ENCODE data around the gene NDUFB11.

Gene NDUFB11

DNA sequence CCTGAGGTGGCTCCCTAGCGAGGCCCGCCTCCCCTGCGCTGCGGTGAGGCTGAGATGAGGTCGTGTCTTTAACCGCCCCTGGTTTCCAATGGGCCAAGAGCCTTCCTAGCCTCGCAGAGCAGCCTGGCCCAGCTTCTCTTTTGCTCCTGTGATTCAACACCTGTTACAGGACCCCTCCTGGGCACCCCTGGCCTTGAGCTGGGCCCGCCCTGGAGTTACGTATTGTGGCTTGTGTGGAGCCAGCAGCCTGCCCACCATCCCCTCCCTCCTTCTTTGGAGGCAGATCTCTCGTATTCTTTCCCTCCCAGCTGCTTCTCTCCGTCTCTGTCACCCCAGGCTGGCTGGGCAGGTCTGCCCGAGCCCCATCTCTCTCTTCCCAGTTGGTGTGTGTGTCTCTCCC is 29.9 kb upstream of the NDUFB11 start:
- FAIRE-seq, result no peak

DNA sequence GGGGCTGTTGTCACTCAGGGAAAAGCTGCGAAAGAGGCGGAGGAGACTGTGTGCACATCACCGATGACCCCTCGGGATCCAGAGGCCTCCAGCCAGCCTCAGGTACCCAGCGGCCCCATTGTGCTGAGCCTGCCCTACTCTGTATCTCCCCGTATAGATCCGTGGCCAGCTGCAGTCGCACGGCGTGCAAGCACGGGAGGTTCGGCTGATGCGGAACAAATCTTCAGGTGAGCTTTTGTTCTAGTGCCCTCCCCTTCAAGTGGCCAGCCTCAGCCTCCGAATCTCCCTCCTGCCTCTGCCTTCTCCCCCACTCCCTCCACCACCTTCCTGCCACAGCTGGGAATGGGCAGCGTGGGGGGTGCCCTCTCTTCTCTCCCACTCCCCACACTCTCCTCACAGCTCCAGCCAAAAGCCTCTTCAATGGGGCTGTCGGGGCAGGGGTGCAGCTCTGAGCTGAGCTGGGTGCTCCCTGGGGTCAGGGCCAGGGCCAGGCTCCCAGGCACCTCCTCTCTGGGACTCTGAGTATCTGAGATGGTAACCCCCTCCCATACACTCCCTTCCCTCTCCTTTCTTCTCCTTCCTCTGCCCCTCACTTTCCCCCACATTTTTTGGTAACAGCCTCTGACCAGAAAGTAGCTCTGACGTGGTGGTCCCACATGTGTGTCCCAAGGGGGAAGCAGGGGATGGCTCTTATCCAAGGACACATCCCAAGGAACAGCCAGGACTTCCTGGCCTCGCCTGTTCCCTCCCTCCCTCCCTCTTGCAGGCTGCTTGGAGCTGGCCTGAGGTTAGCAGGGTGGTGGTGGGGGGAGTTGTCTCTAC is 28.7 kb upstream of the NDUFB11 start:
- FAIRE-seq, result no peak

DNA sequence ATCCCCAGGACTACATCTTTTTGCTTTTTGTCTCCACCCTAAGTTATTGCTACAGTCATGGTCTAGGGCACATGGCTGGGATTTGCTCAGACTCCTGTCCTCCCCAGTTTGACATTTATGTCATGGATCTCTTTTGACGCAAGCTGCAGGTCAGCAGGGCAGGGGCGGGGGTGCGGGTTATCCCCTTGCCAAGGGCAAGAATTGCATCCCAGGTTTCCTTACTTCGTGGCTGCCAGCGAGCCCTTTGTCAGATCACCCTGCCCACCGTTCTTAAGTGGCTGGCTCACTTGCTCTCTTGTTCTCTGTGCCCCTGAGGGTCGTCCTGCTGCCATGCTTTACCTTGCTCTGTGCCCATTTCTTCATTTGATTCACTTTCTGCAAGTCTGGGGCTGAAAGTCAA is 28.0 kb upstream of the NDUFB11 start:
- FAIRE-seq, result no peak

DNA sequence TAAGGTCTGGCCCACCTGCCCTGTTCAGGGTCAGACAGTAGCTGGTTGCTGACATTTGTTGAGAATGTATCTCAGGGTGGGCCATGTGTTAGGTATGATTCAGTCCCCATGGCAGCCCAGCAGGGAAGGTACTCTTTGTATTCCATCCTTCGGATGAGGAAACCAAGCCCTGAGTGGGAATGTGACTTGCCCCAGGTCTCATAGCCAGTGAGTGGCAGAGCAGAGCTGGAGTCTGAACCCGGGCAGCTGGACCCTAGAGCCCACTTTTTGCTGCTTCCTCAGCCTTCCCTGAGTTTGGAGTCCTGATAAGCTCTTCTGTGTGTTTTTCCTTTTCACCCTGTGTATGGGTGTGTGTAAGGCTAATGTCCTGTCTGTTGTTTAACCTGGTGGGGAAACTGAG is 27.5 kb upstream of the NDUFB11 start:
- no peak for FAIRE-seq

DNA sequence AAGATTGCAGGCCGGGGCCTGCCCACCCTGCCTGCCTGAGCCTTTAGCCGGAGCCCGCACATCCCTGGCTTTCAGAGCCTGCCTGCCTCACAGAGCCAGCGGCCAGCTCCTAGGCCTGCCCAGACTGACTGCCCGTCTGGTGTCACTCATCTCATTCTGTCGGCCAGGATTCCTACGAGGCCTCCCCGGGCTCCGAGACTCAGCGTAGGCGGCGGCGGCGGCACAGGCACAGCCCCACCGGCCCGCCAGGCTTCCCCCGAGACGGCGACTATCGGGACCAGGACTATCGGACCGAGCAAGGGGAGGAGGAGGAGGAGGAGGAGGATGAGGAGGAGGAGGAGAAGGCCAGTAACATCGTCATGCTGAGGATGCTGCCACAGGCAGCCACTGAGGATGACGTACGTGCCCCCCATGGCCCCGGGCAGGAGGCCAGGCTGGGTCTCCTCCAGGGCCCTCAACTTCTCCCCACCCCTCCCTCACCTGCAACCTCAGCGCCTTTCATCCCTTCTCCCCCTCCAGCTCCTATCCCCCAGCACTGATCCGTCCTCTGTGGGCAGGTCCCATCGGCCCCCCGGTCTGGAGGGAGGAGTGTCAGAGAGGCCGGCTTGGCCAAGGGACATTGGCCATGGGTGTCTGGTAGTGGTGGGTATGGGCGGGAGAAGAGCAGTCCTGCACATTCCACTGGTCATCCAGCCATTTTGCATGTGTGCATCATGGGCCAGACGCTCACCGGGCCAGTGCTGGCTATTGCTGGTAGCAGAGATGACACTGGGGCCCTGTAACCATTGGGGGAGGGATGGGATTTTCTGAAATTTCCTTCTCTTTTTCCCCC is 26.6 kb upstream of the NDUFB11 start:
- no peak for FAIRE-seq

DNA sequence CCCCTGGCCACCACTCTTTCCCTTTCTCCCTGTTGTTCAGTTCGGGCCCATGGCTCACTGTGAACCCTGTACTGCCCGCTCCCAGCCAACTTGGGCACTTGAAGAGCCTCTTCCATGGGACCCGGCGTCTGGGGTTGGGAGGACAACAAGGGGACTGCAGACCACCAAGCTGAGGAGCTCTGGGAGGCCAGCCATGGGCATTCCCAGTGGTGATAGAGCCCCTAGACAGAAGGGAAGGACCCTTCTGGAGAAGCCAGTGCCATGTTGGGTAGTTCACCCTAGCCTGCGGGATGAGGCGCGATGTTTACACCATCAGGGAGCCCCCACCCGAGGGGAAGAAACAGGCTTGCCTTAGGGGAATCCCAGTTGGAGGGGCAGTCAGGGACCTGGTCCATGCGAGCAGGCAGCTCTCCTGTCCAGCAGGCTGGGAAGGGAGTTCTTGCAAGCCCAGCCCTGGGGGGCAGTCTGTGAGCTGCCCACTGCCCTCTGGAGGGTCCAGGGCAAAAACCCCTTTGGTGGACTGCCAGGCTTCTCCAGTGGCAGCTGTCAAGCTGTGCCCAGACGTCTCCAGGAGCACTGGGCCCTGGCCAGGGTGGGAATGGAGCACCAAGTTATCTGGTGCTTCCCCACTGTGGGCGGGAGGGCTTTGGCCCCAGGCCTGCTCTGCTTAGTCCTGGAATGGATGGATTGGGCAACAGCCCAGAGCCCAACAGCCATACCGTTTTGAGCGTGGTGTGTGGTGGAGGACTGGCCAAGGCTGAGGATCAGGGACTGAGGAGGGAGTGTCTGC is 25.4 kb upstream of the NDUFB11 start:
- no peak for FAIRE-seq

DNA sequence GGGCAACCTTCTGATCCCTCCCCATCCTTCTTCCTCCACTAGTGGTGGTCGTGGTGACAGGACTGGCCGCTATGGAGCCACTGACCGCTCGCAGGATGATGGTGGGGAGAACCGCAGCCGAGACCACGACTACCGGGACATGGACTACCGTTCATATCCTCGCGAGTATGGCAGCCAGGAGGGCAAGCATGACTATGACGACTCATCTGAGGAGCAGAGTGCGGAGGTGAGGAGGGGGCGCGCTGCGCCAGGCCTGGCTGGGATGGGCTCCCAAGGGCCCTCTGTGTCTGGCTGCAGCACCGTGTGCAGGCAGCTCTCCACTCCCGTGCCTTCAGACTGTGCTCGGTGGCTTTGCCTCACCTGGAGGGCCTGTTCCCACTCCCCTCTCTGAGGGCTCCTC is 24.8 kb upstream of the NDUFB11 start:
- no peak for FAIRE-seq

DNA sequence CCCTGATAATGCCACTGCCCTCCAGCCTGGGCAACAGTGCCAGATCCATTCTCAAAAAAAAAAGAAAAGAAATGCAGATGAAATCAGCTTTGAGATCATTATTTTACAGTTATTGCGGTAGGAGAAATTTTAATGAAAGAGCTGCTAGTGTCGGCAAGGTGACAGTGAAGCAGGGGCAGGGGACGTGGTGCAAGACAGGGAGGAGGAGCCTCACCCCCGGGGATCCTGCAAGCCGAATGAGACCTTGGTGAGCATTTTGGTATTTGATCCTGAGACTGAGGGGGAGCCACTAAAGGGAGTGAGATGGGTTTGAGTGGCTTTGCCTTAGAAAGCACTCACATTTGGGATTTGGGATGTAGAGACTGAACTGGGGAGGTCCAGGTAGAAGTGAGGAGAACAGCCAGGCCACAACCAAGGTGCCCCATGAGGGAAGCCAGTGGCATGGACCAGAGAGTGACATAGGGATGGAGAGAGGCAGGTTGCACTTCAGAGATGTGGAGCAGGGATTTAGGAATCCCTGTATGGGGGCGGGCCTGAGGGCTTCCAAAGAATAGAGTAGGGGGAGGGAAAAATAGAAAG is 24.1 kb upstream of the NDUFB11 start:
- FAIRE-seq, result no peak

DNA sequence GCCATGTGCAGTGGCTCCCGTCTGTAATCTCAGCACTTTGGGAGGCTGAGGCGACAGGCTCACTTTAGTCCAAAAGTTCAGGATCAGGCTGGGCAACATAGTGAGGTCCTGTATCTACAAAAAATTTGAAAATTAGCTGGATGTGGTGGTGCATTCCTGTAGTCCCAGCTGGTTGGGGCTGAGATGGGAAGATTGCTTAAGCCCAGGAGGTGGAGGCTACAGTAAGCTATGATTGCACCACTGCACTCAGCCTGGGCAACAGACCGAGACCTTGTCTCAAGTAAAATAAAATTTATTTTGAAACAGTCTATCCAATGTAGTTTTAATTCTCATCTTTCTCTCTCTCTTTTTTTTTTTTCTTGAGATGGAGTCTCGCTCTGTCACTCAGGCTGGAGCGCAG is 21.6 kb upstream of the NDUFB11 start:
- no peak for FAIRE-seq

DNA sequence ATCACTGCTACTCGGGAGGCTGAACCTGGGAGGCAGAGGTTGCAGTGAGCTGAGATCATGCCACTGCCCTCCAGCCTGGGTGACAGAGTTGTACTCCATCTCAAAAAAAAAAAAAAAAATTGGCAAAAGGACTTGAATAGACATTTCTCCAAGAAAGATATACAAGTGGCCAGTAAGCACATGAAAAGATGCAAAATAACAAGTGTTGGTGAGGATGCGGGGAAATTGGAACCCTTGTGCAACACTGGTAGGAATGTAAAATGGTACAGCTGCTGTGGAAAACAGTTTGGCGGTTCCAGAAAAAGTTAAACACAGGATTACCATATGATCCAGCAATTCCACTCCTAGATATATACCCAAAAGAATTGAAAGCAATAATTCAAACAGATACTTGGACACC is 19.9 kb upstream of the NDUFB11 start:
- FAIRE-seq, result no peak

DNA sequence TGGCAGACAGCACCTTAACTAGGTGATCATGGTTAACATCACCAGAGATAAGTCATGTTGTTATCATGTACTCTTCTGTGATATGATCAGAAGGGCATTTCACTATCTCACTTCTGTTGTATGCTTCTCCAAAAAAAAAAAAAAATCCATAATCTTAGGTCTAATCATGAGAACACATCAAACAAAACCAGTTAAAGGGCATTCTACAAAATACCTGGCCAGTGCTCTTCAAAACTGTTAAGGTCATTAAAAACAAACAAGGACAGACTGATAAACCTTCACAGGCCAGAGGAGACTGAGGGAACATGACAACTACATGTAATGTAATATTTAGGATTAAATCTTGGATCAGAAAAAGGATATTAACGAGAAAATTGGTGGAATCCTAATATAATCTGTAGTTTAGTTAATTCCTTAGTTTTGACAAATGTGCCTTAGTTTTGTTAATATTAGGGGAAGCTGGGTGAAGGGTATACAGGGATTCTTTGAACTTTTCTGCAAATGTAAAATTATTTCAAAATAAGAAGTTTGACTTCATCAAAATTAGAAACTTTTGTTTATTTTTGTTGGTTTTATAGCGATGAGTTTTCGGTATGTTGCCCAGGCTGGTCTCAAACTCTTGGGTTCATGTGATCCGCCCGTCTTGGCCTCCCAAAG is 18.6 kb upstream of the NDUFB11 start:
- FAIRE-seq, result no peak

DNA sequence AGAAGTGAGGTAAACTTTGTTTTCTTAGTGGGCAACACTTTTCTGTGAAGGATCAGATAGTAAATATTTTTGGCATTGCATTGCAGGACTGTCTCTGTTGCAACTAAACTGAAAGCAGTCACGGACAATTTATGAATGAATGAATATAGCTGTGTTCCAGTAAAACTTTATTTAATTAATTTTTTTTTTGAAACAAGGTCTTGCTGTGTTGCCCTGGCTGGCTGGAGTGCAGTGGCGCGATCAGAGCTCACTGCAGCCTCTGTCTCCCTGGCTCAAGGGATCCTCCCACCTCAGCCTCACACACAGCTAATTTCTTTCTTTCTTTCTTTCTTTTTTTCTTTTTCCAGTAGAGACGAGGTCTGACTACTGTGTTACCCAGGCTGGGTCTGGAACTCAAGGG is 16.3 kb upstream of the NDUFB11 start:
- no peak for FAIRE-seq

DNA sequence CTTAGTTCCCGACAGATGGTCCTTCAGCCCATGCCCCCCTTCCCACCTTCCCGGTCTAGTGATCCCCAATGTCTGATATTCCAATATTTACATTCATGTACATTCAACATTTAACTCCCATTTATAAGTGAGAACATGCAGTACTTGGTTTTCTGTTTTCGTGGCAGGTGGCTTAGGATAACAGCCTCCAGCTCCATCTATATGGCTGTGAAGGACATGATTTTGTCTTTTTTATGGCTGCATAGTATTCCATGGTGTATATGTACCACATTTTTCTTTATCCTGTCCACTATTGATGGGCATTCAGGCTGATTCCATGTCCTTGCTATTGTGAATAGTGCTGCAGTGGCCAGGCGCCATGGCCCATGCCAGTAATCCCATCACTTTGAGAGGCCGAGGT is 14.3 kb upstream of the NDUFB11 start:
- no peak for FAIRE-seq

DNA sequence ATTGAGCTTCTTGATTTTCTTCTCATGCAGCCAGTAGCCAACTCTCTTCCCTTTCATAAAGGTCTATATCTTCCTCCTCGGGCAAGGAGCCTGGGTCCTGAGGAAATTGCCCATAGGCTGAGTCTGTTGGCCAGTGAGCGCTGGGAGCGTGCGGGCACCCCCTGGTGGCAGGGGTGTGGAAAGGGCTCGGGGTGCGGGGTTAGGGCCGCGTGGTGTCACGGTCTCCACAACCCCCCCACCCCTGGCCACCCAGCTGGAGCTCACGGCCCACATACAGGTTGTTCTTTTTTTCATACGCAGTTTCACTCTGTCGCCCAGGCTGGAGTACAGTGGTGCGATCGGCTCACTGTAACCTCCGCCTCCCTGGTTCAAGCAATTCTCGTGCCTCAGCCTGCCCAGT is 13.6 kb upstream of the NDUFB11 start:
- FAIRE-seq, result no peak

DNA sequence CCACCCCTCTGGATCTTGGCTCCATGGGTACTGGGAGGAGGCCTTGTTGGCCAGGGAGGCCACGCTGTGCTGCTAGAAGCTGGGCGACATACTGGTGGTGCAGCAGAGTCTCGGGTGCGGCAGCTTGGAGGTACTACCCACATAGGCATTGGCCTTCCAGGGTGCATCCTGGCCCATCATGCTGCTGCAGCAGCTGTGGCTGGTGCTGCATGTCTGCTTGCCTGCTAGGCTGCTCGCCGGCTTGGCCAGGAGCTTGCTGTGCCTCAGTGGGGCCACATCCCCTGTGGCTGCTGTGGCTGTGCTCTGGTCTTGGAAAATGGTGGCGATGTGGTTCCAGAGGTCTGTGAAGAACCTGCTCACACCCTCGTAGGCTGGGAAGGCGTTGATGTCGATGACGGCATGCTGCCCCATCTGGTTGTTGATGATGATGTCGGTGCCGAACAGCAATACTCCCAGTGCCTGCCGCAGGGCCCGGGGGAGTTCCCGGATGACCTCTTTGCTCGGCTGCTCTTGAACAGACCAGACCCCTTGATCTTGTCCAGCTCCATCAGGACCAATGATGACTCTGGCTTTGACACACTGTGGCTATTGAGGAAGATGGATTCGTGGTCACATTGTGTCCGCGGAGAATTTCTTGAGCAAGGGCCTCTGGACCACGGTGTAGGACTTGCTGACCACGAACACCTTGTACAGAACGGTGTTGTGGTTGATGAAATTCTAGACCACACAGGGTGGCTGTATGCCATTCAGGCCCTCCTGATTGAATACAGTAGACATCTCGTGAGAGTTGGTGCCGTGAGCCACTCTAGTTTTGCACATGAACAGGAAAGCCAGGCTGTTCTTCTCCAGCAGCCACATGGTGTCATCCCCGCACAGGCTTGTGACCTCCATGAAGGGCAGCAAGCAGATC is 12.4 kb upstream of the NDUFB11 start:
- FAIRE-seq, result no peak

DNA sequence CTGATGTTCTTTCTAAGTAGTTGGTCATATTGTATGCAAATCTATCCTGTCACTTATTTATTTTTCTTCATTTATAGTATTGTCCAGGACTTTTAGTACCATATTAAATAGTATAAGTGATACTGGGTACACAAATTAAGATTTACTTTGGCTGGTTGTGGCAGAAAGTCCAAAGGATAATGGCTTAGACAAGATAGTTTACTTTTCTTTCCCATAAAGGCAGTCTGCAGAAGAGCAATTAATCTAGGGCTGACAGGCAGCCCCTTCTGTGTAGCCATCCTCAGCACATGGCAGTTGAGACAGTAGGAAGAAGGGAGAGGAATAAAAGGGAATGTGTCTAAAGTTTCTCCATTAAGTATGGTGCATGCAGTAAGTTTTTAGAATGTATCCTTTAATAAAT is 6.9 kb upstream of the NDUFB11 start:
- no peak for FAIRE-seq

DNA sequence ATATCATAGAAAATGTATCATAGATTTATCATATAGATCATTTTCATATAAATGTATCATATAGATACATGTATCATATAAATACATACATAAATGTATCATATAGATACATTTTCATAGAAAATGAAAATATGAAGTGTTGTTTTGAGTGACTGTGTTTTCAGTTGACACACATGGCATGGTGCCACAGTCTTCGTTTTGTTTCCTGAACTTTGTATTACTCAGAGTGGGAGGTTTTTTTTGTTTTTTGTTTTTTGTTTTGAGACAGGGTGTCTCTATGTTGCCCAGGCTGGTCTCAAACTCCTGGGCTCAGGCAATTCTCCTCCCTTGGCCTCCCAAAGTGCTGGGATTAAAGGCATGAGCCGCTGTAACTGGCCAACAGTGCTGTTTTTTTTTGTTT is 4.4 kb upstream of the NDUFB11 start:
- no peak for FAIRE-seq

DNA sequence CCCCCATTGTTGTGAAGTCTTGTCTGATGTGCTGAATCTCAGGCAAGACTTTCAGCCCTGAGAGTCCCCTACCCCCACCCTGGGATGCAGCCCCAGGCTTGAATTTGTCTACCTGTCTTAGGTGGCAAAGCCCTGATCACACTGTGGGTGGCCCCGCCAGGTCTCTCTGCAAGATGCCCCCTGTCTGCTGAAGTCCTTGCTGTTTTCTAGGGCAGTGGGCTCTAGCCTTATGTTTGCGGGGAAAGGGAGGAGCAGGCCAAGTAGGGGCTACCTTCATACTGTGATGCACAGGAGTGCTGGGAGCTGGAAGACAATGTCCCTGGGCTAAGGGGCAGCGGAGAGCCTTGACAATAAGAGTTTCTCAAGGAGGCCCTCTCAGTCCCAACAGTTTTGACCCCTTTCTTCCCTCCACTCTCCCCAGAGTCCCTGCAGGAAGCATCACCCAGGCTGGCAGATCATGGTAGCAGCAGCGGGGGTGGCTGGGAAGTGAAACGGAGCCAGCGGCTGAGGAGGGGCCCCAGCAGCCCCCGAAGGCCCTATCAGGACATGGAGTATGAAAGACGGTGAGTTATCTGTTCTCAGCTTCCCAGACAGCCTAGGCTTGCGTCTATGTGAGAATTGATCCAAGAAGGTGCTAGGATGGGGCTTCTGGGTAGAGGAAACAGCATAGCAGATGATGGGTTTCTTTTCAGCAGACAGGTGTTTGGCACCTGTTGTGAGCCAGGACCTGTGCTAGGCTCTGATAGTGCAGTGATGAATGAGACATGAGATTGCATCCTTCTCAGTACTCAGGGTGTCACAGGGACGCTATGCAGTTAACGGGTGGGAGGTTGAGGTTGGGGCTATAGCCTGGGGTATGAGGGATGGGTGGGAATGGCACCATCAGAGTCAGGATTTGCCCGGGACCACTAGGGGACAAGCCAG is 2.7 kb upstream of the NDUFB11 start:
- FAIRE-seq, result no peak

DNA sequence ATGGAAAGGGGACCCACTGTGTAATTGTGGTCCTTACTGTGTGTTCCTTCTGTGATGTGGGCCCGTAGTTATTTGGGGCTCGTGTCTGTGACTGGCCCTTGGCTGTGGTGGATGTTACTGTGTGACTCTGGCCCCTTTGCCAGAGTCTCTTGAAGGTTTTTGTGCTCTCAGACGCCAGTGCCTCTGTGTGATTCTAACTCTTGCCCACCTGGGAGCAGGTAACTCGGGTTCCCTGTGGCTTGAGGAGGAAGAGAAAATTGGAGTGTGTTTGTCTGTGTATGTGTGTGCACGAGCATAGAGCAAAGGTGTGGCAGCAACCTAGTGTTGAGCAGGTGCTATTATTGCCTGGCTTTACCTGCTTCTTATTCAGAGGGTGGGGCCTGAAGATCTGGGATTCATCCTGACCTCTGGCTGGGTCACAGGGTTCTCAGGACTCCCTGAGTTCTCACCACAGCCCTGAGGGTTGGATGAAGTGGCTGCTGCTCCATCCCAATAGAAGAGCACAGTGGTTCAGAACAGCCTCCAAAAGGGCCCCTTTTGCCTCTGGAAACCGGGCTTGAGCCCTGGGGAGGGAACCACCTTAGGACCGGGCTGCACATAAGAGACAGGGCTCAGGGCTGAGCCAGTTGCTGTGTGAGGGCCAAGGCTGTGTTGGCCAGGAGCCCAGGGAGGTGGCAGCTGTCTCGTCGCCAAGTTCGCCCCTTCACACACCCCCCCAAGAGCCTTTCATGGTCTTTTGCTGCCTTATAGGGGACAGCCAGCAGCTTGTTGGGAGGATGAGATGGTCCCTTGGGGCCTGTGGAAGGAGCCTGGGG is 1.8 kb upstream of the NDUFB11 start:
- FAIRE-seq, result no peak

Data from colon (tissue), 2 donors.